Measurements from ENCODE around the gene BBIP1. TPM values are rescaled to one million over a fixed set of nuclear protein-coding genes. Genes with fewer than 3 reads are reported as not detected.

The BBIP1 gene
- total RNA-seq, 1 experiment from 2014 or later = 12.0 TPM

- Histone ChIP-seq H3K4me2 (ENCODE audit: low read length) (peak overlapping the region; percentile 59), H4K20me1 (ENCODE audit: low read length) (peaks cover 3% of the 10 kb centered on the region; the same call in 1 of the 2 replicates), H3K9ac (ENCODE audit: low read length) (no peak overlapping the region), H2AFZ (ENCODE audit: low read length) (no peak overlapping the region), H3K79me2 (ENCODE audit: low read length) (peaks cover 89% of the 10 kb centered on the region), H3K9me3 (ENCODE audit: low read length) (no peaks in the 10 kb centered on the region), H3F3A (ENCODE audit: low read length, unreplicated experiment) (no peaks in the 10 kb centered on the region), H3K9me2 (replicated peaks; ENCODE audit: low read length) (no peaks in the 10 kb centered on the region), H3K36me3 (ENCODE audit: low read depth, low read length) (no peaks in the 10 kb centered on the region), H3K27me3 (ENCODE audit: low read length) (no peaks in the 10 kb centered on the region), H3K4me1 (ENCODE audit: insufficient read depth, low read length) (peaks cover 21% of the 10 kb centered on the region; the same call in 1 of the 2 replicates), H3K4me3 (ENCODE audit: low read length) (no peak overlapping the region), H3K27ac (ENCODE audit: low read length) (peak overlapping the region; percentile 15)
- ChIA-PET POLR2A (ENCODE audit: unreplicated experiment) (no interaction called here), CTCF (no interaction called here)
- BruUV-seq (replicated peaks) = no TSS peak
- intact Hi-C loops (cut with micrococcal nuclease) = no loop called here
- DNase-seq (peak; percentile 56), ATAC-seq (peak; percentile 64)
- TF ChIP-seq CTCF (conservative IDR thresholded peaks at IDR 0.05; ENCODE audit: low read depth, low read length) (no peak), EZH2 (IDR thresholded peaks at IDR 0.05; ENCODE audit: low read length, unreplicated experiment) (no peak), EZH2phosphoT487 (IDR thresholded peaks at IDR 0.05; ENCODE audit: borderline replicate concordance, low read length) (no peak)
Observed at GRCh38 chr10:110932505-110933180, 13.7 kb upstream of the BBIP1 start.

GRCh38 chr10:110931769-110932381, 12.9 kb upstream of the BBIP1 start:
- H3K79me2 ChIP-seq (ENCODE audit: low read length) = peaks cover 89% of the 10 kb centered on the region
- ATAC-seq (no peak), DNase-seq (no peak)
- H3K27me3 ChIP-seq (ENCODE audit: low read length) = no peaks in the 10 kb centered on the region
- H3K9me2 ChIP-seq (replicated peaks; ENCODE audit: low read length) = no peaks in the 10 kb centered on the region
- H3K4me1 ChIP-seq (ENCODE audit: insufficient read depth, low read length) = peaks cover 21% of the 10 kb centered on the region; the same call in 1 of the 2 replicates
- TF ChIP-seq EZH2phosphoT487 (IDR thresholded peaks at IDR 0.05; ENCODE audit: borderline replicate concordance, low read length) (no peak), EZH2 (IDR thresholded peaks at IDR 0.05; ENCODE audit: low read length, unreplicated experiment) (no peak), CTCF (conservative IDR thresholded peaks at IDR 0.05; ENCODE audit: low read depth, low read length) (no peak)
- no peak overlapping the region for H3K4me3 ChIP-seq (ENCODE audit: low read length)
- POLR2A ChIA-PET (ENCODE audit: unreplicated experiment) = no interaction called here
- no peaks in the 10 kb centered on the region for H3F3A ChIP-seq (ENCODE audit: low read length, unreplicated experiment)
- CTCF ChIA-PET = no interaction called here
- no peak overlapping the region for H3K9ac ChIP-seq (ENCODE audit: low read length)
- no peak overlapping the region for H2AFZ ChIP-seq (ENCODE audit: low read length)
- peak overlapping the region; percentile 59; the same call in 1 of the 2 replicates for H3K4me2 ChIP-seq (ENCODE audit: low read length)
- H4K20me1 ChIP-seq (ENCODE audit: low read length) = peaks cover 3% of the 10 kb centered on the region; the same call in 1 of the 2 replicates
- H3K9me3 ChIP-seq (ENCODE audit: low read length) = no peaks in the 10 kb centered on the region
- peak overlapping the region; percentile 15; the same call in 1 of the 2 replicates for H3K27ac ChIP-seq (ENCODE audit: low read length)
- H3K36me3 ChIP-seq (ENCODE audit: low read depth, low read length) = no peaks in the 10 kb centered on the region
- intact Hi-C loops (cut with micrococcal nuclease) = no loop called here
- no TSS peak for BruUV-seq (replicated peaks)

GRCh38 chr10:110927461-110927860, 8.5 kb upstream of the BBIP1 start:
- no TSS peak for BruUV-seq (replicated peaks)
- TF ChIP-seq CTCF (conservative IDR thresholded peaks at IDR 0.05; ENCODE audit: low read depth, low read length) (no peak), EZH2phosphoT487 (IDR thresholded peaks at IDR 0.05; ENCODE audit: borderline replicate concordance, low read length) (no peak)
- POLR2A ChIA-PET (ENCODE audit: unreplicated experiment) = no interaction called here
- H3K27me3 ChIP-seq (ENCODE audit: low read length) = no peaks in the 10 kb centered on the region
- ATAC-seq (no peak), DNase-seq (no peak)
- H3K36me3 ChIP-seq (ENCODE audit: low read depth, low read length) = no peaks in the 10 kb centered on the region
- H3K9me3 ChIP-seq (ENCODE audit: low read length) = no peaks in the 10 kb centered on the region
- no peaks in the 10 kb centered on the region; the same call in 1 of the 2 replicates for H4K20me1 ChIP-seq (ENCODE audit: low read length)
- no peaks in the 10 kb centered on the region for H3F3A ChIP-seq (ENCODE audit: low read length, unreplicated experiment)
- no peak overlapping the region for H3K4me3 ChIP-seq (ENCODE audit: low read length)
- peaks cover 18% of the 10 kb centered on the region; the same call in 1 of the 2 replicates for H3K4me1 ChIP-seq (ENCODE audit: insufficient read depth, low read length)
- H3K9me2 ChIP-seq (replicated peaks; ENCODE audit: low read length) = no peaks in the 10 kb centered on the region
- no peak overlapping the region for H3K9ac ChIP-seq (ENCODE audit: low read length)
- no peak overlapping the region for H3K4me2 ChIP-seq (ENCODE audit: low read length)
- H3K79me2 ChIP-seq (ENCODE audit: low read length) = peaks cover 98% of the 10 kb centered on the region
- CTCF ChIA-PET = no interaction called here
- intact Hi-C loops (cut with micrococcal nuclease) = no loop called here
- H3K27ac ChIP-seq (ENCODE audit: low read length) = no peak overlapping the region
- no peak overlapping the region for H2AFZ ChIP-seq (ENCODE audit: low read length)

All from PC-3 (cell line).